SK-N-SH treated with all-trans-retinoic acid at 6 μM for 48 hours (cell line): ENCODE measurements around the gene LMO7.
"Not testable (repeated sequence)": the region's sequence is repeated elsewhere in the genome, so short reads cannot be mapped to it uniquely, and the experiment has no call there.

Experiments
- ATAC-seq: fragments of 200-7000 bp; cut with Tn5 transposase; 3 replicates; pipeline ENCODE4 v1.9.1; 2020; ENCODE audit warnings: mild to moderate bottlenecking, moderate library complexity
- ARNTL ChIP-seq: fragments of 450-650 bp; formaldehyde crosslinking; IDR thresholded peaks from 2 replicates; pipeline ENCODE4 v1.5.0; 2020; ENCODE audit warnings: low read depth, mild to moderate bottlenecking, moderate library complexity, borderline replicate concordance
- BACH2 ChIP-seq: fragments of 250-450 bp; sonication (Bioruptor Pico); IDR thresholded peaks from 2 replicates; pipeline ENCODE4 v1.9.0; 2021; ENCODE audit warnings: mild to moderate bottlenecking, borderline replicate concordance
- CSDC2 ChIP-seq: fragments of 250-450 bp; sonication (Bioruptor Pico); IDR thresholded peaks from 2 replicates; pipeline ENCODE4 v1.5.0; 2020; ENCODE audit warnings: mild to moderate bottlenecking, moderate library complexity
- ESRRG ChIP-seq: fragments of 250-450 bp; sonication (Bioruptor Pico); IDR thresholded peaks from 2 replicates; pipeline ENCODE4 v1.6.1; 2021; ENCODE audit warnings: mild to moderate bottlenecking
- GLIS3 ChIP-seq: fragments of 250-450 bp; sonication (Bioruptor Pico); IDR thresholded peaks from 2 replicates; pipeline ENCODE4 v1.5.0; 2020; ENCODE audit warnings: mild to moderate bottlenecking, moderate library complexity
- ISL1 ChIP-seq: fragments of 250-450 bp; sonication (Bioruptor Pico); IDR thresholded peaks from 2 replicates; pipeline ENCODE4 v2.1.2; 2022; ENCODE audit warnings: mild to moderate bottlenecking, moderate library complexity
- OSR1 ChIP-seq: fragments of 250-450 bp; sonication (Bioruptor Pico); IDR thresholded peaks from 2 replicates; pipeline ENCODE4 v1.8.0; 2022; ENCODE audit warnings: moderate library complexity, mild to moderate bottlenecking, inconsistent platforms
- PPARA ChIP-seq: fragments of 250-450 bp; sonication (Bioruptor Pico); IDR thresholded peaks from 2 replicates; pipeline ENCODE4 v1.5.0; 2020; ENCODE audit warnings: mild to moderate bottlenecking, borderline replicate concordance
- RARB ChIP-seq: fragments of 250-450 bp; sonication (Bioruptor Pico); IDR thresholded peaks from 2 replicates; pipeline ENCODE4 v1.8.0; 2021; ENCODE audit warnings: mild to moderate bottlenecking, moderate library complexity
- SNAI2 ChIP-seq: fragments of 250-450 bp; sonication (Bioruptor Pico); IDR thresholded peaks from 2 replicates; pipeline ENCODE4 v1.5.0; 2020; ENCODE audit warnings: mild to moderate bottlenecking, moderate library complexity
- ZC3H10 ChIP-seq: fragments of 250-450 bp; sonication (Bioruptor Pico); IDR thresholded peaks from 2 replicates; pipeline ENCODE4 v1.5.1; 2021; ENCODE audit warnings: mild to moderate bottlenecking, moderate library complexity
- ZNF565 ChIP-seq: fragments of 450-650 bp; formaldehyde crosslinking; conservative IDR thresholded peaks from 2 replicates; pipeline ENCODE4 v1.5.0; 2020; ENCODE audit warnings: low read depth, mild to moderate bottlenecking, moderate library complexity
- ZNF70 ChIP-seq: fragments of 450-650 bp; formaldehyde crosslinking; IDR thresholded peaks from 2 replicates; pipeline ENCODE4 v1.5.0; 2020; ENCODE audit warnings: mild to moderate bottlenecking, moderate library complexity
- TF ChIP-seq, protein P1 (sequence below): fragments of 250-450 bp; sonication (Bioruptor Pico); IDR thresholded peaks from 2 replicates; pipeline ENCODE4 v1.5.1; 2021; ENCODE audit warnings: mild to moderate bottlenecking, moderate library complexity
- TF ChIP-seq, protein P2 (sequence below): fragments of 250-450 bp; sonication (Bioruptor Pico); IDR thresholded peaks from 2 replicates; pipeline ENCODE4 v1.8.0; 2020; ENCODE audit warnings: mild to moderate bottlenecking, moderate library complexity, borderline replicate concordance
- TF ChIP-seq, protein P3 (sequence below): fragments of 250-450 bp; sonication (Bioruptor Pico); IDR thresholded peaks from 2 replicates; pipeline ENCODE4 v1.5.0; 2020; ENCODE audit warnings: mild to moderate bottlenecking, moderate library complexity

LMO7 gene

DNA sequence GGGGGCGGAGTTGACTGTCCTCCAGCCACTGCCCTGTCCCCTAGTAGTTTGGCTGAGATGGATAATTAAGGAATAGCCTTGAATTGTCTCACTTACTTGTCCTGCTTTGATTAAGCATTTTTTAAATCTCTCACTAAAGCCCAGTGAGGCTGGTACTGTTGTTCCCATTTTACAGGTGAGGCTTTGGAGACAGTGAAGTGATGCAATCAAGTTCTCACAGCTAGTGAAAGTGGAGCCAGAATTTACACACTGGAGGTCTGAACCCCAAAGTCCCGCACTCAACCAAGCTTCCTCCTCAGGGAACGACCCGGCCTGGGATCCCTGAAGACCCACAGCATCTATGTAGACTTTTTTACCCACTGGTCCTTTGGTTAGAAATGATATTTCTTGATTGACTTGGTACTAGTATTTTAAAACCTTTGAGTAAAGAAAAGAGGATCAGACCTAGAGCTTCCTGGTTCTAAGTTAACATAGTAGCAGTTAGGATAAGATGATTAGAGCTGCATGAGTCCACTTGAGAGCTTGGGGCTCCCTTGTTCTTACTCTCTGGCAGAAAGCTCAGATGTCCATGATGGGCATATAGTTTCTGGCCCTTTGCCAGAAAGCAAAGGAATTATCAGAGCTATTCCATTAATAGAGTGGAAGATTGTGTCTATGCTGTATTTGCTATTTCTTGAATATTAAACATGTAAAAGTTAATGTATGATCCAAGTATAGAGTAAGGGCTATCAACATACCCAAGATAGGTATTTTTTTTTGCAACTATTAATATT is 154.3 kb downstream of the LMO7 start:
- ATAC-seq: no peak
- TF ChIP-seq, protein P1, sequence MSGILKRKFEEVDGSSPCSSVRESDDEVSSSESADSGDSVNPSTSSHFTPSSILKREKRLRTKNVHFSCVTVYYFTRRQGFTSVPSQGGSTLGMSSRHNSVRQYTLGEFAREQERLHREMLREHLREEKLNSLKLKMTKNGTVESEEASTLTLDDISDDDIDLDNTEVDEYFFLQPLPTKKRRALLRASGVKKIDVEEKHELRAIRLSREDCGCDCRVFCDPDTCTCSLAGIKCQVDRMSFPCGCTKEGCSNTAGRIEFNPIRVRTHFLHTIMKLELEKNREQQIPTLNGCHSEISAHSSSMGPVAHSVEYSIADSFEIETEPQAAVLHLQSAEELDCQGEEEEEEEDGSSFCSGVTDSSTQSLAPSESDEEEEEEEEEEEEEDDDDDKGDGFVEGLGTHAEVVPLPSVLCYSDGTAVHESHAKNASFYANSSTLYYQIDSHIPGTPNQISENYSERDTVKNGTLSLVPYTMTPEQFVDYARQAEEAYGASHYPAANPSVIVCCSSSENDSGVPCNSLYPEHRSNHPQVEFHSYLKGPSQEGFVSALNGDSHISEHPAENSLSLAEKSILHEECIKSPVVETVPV (CRISPR knock-in tag): no peak
- no peak for TF ChIP-seq ISL1 (CRISPR knock-in tag)
- no peak for TF ChIP-seq GLIS3
- no peak for TF ChIP-seq ZC3H10 (CRISPR knock-in tag)
- no peak for TF ChIP-seq ZNF70
- TF ChIP-seq, all 23 proteins: peak for 0

DNA sequence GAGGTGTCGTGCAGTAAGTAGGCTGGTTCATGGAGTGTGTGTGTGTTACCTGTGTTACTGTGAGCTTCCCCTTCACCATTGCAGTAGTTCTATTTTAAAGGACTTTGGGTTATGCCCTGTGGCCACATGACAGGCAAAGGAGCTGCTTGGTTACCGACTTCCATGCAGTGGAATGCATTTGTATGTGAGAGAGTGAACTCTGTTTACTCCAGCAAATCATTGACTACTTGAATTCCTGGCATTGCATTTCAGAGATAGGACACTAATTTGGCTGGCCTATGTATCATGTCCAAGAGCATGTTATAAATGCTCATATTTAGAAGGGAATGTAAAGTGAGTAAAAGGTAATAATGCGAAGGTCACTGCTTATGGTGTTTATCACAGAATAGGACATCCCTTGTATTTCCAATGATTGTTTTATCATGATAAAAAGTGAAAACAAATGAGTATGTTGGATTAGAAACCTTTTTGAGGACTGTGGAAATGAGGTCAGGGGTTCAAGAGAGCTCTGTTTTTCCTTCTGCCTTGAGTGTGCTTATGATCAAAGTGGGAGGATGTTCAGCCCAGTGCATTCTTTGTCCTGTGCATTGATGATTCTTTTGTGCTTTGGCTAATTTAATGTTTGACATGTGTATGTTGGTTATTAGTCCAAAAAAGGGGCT is 156.5 kb downstream of the LMO7 start:
- TF ChIP-seq BACH2 (no peak), ARNTL (CRISPR knock-in tag) (no peak), ISL1 (CRISPR knock-in tag) (0 out of 2 replicates have a peak, but pooled peaks have one; percentile 17), OSR1 (CRISPR knock-in tag) (no peak)
- TF ChIP-seq, protein P1 (CRISPR knock-in tag): no peak
- ATAC-seq: peak; percentile 13; the same call in 1 of the 3 replicates

DNA sequence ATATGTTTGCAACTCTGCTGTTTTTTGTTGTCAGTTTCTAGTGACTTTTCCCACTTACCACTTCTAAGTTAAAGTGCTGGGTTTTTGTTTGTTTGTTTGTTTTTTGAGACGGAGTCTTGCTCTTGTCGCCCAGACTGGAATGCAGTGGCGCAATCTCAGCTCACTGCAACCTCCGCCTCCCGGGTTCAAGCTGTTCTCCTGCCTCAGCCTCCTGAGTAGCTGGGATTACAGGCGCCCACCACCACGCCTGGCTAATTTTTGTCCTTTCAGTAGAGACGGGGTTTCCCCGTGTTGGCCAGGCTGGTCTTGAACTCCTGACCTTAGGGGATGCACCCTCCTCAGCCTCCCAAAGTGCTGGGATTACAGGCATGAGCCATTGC is 157.0 kb downstream of the LMO7 start:
- ATAC-seq: not testable (repeated sequence)

DNA sequence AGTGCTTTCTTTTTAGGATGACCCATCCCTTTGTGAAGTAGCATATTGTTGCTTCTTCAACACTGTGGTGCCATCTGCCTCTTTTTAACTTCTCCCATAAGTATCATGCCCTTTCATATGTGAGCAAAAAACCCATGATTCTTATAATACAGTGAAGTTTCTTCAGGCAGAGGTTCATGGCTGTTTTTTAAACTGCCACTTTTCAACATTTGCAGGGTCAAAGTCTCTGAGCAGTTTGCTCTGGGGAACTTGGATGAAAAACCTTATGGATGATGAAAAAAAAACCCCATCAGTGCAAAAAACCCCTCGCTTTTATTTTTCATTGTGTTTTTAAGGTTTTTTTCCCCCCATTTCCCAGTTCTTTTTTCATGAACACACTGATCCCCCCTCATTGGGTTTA is 158.5 kb downstream of the LMO7 start:
- ATAC-seq: no peak
- no peak for TF ChIP-seq RARB (CRISPR knock-in tag)
- no peak for TF ChIP-seq ISL1 (CRISPR knock-in tag)
- TF ChIP-seq ZC3H10 (CRISPR knock-in tag): no peak
- no peak for TF ChIP-seq PPARA
- TF ChIP-seq, protein P2, sequence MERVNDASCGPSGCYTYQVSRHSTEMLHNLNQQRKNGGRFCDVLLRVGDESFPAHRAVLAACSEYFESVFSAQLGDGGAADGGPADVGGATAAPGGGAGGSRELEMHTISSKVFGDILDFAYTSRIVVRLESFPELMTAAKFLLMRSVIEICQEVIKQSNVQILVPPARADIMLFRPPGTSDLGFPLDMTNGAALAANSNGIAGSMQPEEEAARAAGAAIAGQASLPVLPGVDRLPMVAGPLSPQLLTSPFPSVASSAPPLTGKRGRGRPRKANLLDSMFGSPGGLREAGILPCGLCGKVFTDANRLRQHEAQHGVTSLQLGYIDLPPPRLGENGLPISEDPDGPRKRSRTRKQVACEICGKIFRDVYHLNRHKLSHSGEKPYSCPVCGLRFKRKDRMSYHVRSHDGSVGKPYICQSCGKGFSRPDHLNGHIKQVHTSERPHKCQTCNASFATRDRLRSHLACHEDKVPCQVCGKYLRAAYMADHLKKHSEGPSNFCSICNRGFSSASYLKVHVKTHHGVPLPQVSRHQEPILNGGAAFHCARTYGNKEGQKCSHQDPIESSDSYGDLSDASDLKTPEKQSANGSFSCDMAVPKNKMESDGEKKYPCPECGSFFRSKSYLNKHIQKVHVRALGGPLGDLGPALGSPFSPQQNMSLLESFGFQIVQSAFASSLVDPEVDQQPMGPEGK (CRISPR knock-in tag): no peak
- TF ChIP-seq ARNTL (CRISPR knock-in tag): no peak

DNA sequence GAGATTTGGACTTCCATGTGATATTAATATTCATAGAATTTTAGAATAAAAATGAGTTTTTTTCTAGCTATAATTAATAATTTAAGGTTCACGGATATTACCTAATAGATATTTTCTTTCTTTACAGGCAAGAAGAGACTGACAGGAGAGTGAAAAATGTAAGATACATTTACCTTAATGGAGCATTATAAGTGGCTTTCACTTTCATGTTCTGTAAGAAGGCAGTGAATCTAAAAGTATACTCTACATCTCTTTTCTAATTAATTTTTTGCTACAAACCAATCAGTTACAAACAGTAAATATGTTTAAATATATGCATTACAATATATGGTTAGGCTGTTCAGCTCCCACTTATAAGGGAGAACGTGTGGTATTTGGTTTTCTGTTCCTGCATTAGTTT is 159.1 kb downstream of the LMO7 start:
- TF ChIP-seq ISL1 (CRISPR knock-in tag) (no peak), ZC3H10 (CRISPR knock-in tag) (no peak), SNAI2 (CRISPR knock-in tag) (no peak), ESRRG (no peak), ARNTL (CRISPR knock-in tag) (no peak), BACH2 (no peak), ZNF565 (CRISPR knock-in tag) (no peak), CSDC2 (CRISPR knock-in tag) (no peak), GLIS3 (no peak)
- TF ChIP-seq, protein P1 (CRISPR knock-in tag): no peak
- ATAC-seq: no peak

DNA sequence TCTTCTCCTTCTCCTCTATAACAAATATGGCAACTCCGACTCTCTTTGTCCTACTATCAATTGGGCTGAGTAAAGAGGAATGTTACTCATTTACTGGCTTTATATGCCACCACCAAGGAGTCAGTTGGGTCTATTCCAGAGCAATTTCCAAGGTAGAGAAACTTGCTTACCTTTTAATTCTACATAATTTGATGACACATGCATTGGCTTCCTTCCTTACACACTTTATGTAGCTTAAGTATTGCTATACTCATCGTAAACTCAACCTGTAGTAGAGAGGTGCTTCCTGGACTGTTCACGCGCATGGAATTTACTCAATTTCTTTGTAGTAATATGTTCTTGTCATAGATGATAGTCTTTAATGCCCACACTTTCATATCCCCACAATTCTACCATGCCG is 160.7 kb downstream of the LMO7 start:
- no peak for ATAC-seq
- TF ChIP-seq, protein P1 (CRISPR knock-in tag): no peak
- TF ChIP-seq, protein P3, sequence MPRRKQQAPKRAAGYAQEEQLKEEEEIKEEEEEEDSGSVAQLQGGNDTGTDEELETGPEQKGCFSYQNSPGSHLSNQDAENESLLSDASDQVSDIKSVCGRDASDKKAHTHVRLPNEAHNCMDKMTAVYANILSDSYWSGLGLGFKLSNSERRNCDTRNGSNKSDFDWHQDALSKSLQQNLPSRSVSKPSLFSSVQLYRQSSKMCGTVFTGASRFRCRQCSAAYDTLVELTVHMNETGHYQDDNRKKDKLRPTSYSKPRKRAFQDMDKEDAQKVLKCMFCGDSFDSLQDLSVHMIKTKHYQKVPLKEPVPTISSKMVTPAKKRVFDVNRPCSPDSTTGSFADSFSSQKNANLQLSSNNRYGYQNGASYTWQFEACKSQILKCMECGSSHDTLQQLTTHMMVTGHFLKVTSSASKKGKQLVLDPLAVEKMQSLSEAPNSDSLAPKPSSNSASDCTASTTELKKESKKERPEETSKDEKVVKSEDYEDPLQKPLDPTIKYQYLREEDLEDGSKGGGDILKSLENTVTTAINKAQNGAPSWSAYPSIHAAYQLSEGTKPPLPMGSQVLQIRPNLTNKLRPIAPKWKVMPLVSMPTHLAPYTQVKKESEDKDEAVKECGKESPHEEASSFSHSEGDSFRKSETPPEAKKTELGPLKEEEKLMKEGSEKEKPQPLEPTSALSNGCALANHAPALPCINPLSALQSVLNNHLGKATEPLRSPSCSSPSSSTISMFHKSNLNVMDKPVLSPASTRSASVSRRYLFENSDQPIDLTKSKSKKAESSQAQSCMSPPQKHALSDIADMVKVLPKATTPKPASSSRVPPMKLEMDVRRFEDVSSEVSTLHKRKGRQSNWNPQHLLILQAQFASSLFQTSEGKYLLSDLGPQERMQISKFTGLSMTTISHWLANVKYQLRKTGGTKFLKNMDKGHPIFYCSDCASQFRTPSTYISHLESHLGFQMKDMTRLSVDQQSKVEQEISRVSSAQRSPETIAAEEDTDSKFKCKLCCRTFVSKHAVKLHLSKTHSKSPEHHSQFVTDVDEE (CRISPR knock-in tag): no peak
- TF ChIP-seq ARNTL (CRISPR knock-in tag) (no peak), CSDC2 (CRISPR knock-in tag) (no peak), GLIS3 (no peak)
